NCI-H1092 treated with DMSO at 0.1 percent for 48 hours (cell line): ENCODE measurements around the gene COX17.

Experiments used
- DNase-seq: peaks from one replicate; lab custom pipeline; 2025; lab: John Stamatoyannopoulos, UW

Gene COX17

GRCh38 chr3:119620899-119621298 lies 56.3 kb downstream of the COX17 start:
- DNase-seq, result no peak
